ENCODE results near the gene MAL.

The MAL gene

GRCh38 chr2:94994914-94995552 lies 30.5 kb upstream of the MAL start:
- no peak for TF ChIP-seq CTCF (IDR thresholded peaks at IDR 0.05; ENCODE audit: low read length)
- TF ChIP-seq EZH2 (IDR thresholded peaks at IDR 0.05; ENCODE audit: borderline replicate concordance, low read length), result no peak

GRCh38 chr2:94995553-94996304 lies 29.8 kb upstream of the MAL start:
- Histone ChIP-seq H3K9me2 (ENCODE audit: low read depth, low read length) (no peaks in the 10 kb centered on the region), H3K4me1 (ENCODE audit: insufficient read depth, low read length, severe bottlenecking) (no peaks in the 10 kb centered on the region), H3K36me3 (ENCODE audit: insufficient read depth, low read length) (no peaks in the 10 kb centered on the region), H3K27me3 (ENCODE audit: insufficient read depth, low read length) (no peaks in the 10 kb centered on the region), H3K9ac (ENCODE audit: low read length) (no peak overlapping the region), H3K4me2 (ENCODE audit: low read length) (no peak overlapping the region), H3K9me3 (ENCODE audit: low read length) (no peaks in the 10 kb centered on the region), H3F3A (ENCODE audit: insufficient read depth, low read length) (no peaks in the 10 kb centered on the region), H3K27ac (ENCODE audit: low read depth, low read length, poor library complexity, severe bottlenecking) (no peak overlapping the region), H4K20me1 (ENCODE audit: insufficient read depth, low read length) (no peaks in the 10 kb centered on the region), H3K4me3 (ENCODE audit: low read depth, low read length, poor library complexity, severe bottlenecking) (no peak overlapping the region), H2AFZ (ENCODE audit: low read length) (no peak overlapping the region), H3K79me2 (ENCODE audit: insufficient read depth, low read length) (no peaks in the 10 kb centered on the region)
- TF ChIP-seq EZH2 (IDR thresholded peaks at IDR 0.05; ENCODE audit: borderline replicate concordance, low read length) (no peak), CTCF (IDR thresholded peaks at IDR 0.05; ENCODE audit: low read length) (no peak)

More at GRCh38 chr2:94994914-94995552, 30.5 kb upstream of the MAL start:
- Histone ChIP-seq H3K27me3 (ENCODE audit: insufficient read depth, low read length) (no peaks in the 10 kb centered on the region), H2AFZ (ENCODE audit: low read length) (no peak overlapping the region), H3F3A (ENCODE audit: insufficient read depth, low read length) (no peaks in the 10 kb centered on the region), H3K4me3 (ENCODE audit: low read depth, low read length, poor library complexity, severe bottlenecking) (no peak overlapping the region), H3K9me2 (ENCODE audit: low read depth, low read length) (no peaks in the 10 kb centered on the region), H3K4me2 (ENCODE audit: low read length) (no peak overlapping the region), H3K27ac (ENCODE audit: low read depth, low read length, poor library complexity, severe bottlenecking) (no peak overlapping the region), H3K9me3 (ENCODE audit: low read length) (no peaks in the 10 kb centered on the region), H3K79me2 (ENCODE audit: insufficient read depth, low read length) (no peaks in the 10 kb centered on the region), H3K9ac (ENCODE audit: low read length) (no peak overlapping the region), H4K20me1 (ENCODE audit: insufficient read depth, low read length) (no peaks in the 10 kb centered on the region), H3K4me1 (ENCODE audit: insufficient read depth, low read length, severe bottlenecking) (no peaks in the 10 kb centered on the region), H3K36me3 (ENCODE audit: insufficient read depth, low read length) (no peaks in the 10 kb centered on the region)

- Histone ChIP-seq H2AFZ (ENCODE audit: low read length) (no peak overlapping the region), H3K27me3 (ENCODE audit: insufficient read depth, low read length) (no peaks in the 10 kb centered on the region), H4K20me1 (ENCODE audit: insufficient read depth, low read length) (no peaks in the 10 kb centered on the region), H3K9me2 (ENCODE audit: low read depth, low read length) (no peaks in the 10 kb centered on the region), H3K79me2 (ENCODE audit: insufficient read depth, low read length) (no peaks in the 10 kb centered on the region), H3K9ac (ENCODE audit: low read length) (no peak overlapping the region), H3K4me1 (ENCODE audit: insufficient read depth, low read length, severe bottlenecking) (no peaks in the 10 kb centered on the region), H3K27ac (ENCODE audit: low read depth, low read length, poor library complexity, severe bottlenecking) (no peak overlapping the region), H3K9me3 (ENCODE audit: low read length) (no peaks in the 10 kb centered on the region), H3K36me3 (ENCODE audit: insufficient read depth, low read length) (no peaks in the 10 kb centered on the region), H3K4me3 (ENCODE audit: low read depth, low read length, poor library complexity, severe bottlenecking) (no peak overlapping the region), H3K4me2 (ENCODE audit: low read length) (no peak overlapping the region), H3F3A (ENCODE audit: insufficient read depth, low read length) (no peaks in the 10 kb centered on the region)
- no peak for TF ChIP-seq CTCF (IDR thresholded peaks at IDR 0.05; ENCODE audit: low read length)
- no peak for TF ChIP-seq EZH2 (IDR thresholded peaks at IDR 0.05; ENCODE audit: borderline replicate concordance, low read length)
These were observed 29.0 kb upstream of the MAL start for GRCh38 chr2:94996305-94997100.

Data from OCI-LY1 (cell line).